ENCODE measurements around the gene ATP6V1B1.

The ATP6V1B1 gene

GRCh38 chr2:70939839-70940580, 4.3 kb downstream of the ATP6V1B1 start:
- TF ChIP-seq CTCF (conservative IDR thresholded peaks at IDR 0.05; ENCODE audit: low read depth, low read length), result no peak
- H3K4me3 ChIP-seq (ENCODE audit: low read depth, low read length), result no peak overlapping the region
- no peak for DNase-seq (ENCODE audit: low read depth)

DNA sequence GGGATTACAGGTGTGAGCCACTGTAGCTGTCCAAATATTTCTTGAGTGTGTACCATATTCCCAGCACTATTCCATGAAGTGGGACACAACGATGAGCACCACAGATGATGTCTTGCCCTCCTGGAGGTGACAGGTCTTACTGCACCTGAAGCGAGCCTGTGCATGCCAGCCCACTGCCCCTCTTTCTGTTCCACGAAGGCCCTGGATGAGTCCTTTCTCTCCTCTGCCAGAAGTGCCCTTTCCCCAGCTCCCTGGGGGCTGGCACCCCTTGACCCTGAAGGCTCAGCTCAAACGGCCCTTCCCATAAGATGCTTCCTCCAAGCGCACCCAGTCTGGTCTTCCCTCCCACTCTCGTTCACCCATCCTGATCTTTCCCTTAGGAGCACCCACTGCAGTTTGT, 5.5 kb downstream of the ATP6V1B1 start:
- no peak for DNase-seq (ENCODE audit: low read depth)
- no peak overlapping the region for H3K4me3 ChIP-seq (ENCODE audit: low read depth, low read length)
- TF ChIP-seq CTCF (conservative IDR thresholded peaks at IDR 0.05; ENCODE audit: low read depth, low read length), result no peak

GRCh38 chr2:70941701-70942100, 6.0 kb downstream of the ATP6V1B1 start:
- TF ChIP-seq CTCF (conservative IDR thresholded peaks at IDR 0.05; ENCODE audit: low read depth, low read length), result no peak
- no peak overlapping the region for H3K4me3 ChIP-seq (ENCODE audit: low read depth, low read length)
- no peak for DNase-seq (ENCODE audit: low read depth)

DNA sequence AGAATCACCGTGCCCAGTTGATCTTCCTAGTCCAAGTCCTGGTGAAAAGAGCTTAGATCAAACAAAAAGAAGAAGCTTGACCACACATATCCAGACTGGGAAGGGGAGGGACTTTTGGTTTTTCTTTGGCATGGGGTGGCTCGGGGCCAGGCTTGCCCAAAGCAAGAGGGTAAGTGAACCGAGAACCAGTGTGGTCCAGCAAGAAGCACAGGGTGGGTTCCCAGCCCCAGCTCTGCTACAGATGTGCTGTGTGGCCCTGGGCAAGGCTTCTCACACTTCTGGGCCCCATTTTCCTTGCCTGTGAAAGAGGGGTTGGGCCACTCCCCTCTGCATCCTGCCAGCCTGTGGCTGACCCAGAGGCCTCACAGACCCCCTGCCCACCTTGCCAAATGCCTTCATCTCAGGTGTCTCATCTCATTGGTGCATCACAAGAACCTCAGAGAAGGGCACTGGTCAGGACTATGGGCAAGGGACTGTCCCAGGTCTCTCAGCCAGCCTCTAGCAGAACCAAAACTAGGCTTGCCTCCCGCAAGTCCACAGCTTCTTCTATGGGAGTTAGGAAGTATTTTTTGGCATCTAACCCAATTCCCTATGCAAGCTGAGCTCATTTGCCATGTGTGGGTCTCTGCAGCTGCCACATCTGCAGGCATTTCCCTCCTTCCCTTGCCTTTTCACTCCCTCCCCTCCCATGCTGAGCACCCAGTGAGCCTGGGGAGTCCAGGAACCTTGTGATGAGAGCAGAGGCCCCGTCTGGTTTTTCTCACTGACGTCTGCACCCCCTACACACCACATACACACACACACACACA, 6.9 kb downstream of the ATP6V1B1 start:
- no peak for TF ChIP-seq CTCF (conservative IDR thresholded peaks at IDR 0.05; ENCODE audit: low read depth, low read length)
- DNase-seq (ENCODE audit: low read depth), result no peak
- no peak overlapping the region for H3K4me3 ChIP-seq (ENCODE audit: low read depth, low read length)

DNA sequence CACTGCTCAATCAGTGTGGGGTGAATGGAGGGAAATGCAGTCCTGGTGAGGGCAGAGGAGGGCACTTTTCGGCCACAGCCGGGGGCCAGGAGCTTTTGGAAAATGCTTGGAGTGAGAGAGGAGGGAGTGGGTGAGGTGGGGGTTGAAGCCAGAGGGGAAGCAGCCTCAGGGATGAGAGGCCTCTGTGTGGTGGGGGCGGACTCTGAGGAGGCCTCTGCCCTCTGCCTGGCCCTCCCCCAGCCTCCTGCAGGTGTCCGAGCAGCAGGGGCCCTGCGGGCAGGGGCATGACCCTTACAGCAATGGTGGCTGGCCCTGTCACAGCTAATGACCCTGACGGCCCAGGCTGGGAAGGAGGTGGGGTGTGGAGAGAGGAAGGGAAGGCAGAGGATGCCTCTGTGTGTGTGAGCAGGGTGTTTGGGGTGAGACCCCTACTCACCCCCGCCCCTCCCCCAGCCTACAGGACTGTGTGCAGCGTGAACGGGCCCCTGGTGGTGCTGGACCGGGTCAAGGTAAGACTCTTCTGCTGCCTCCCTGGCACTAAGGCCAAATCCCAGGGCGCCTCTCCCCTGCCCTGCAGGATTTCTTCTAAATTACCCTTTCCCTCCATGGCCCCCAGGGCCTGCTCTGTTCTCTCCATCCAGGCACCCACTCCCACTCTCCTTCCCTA, 7.6 kb downstream of the ATP6V1B1 start:
- no peak for DNase-seq (ENCODE audit: low read depth)
- TF ChIP-seq CTCF (conservative IDR thresholded peaks at IDR 0.05; ENCODE audit: low read depth, low read length), result no peak
- no peak overlapping the region for H3K4me3 ChIP-seq (ENCODE audit: low read depth, low read length)

DNA sequence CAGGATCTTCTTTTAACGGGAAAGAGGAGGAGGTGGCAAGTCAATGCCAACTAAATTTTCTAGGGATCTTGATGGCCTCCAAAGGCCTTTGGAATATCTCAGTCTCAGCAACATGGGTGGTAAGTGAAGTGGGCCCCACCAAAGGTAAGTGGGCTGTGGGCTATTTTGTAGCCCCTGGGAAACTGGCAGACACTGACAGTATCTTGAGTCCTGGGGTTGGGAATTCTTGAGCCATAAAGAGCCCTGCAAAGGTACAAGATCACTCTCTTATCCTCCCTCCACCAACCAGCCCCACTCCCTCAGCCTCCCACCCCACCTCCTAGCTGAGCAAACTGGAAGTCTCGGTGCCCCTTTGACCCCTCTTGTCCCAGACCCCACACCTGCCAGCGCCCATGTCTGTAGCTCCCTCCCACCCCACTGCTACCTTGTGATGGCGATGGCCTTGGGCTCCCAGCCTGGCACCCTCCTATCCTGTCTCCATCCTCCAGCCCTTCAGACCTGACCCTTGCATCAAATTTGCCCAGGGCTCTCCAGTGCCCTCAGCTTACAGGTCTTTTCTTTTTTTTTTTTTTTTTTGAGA, 8.5 kb downstream of the ATP6V1B1 start:
- H3K4me3 ChIP-seq (ENCODE audit: low read depth, low read length), result no peak overlapping the region
- TF ChIP-seq CTCF (conservative IDR thresholded peaks at IDR 0.05; ENCODE audit: low read depth, low read length), result no peak
- no peak for DNase-seq (ENCODE audit: low read depth)
